Gastrocnemius medialis (tissue), 4 donors: ENCODE data around the gene SLC30A2. TPM values are rescaled to one million over a fixed set of nuclear protein-coding genes. Genes with fewer than 3 reads are reported as not detected.

ENCODE experiments used
- ATAC-seq, 2 donors: fragments of 150-250 bp; one replicate each; pipeline ENCODE4 v1.9.1; 2016
- DNase-seq, 2 donors: peaks; one replicate each; pipeline ENCODE4 v3.0.0-alpha.2; 2019
- H3K27ac ChIP-seq, 4 donors: fragments of 200-600 bp; sonication (generic); 1 replicate in 1 of 4; 2 replicates in 3 of 4; pipeline ENCODE4 v1.5.1; 2016 to 2018; ENCODE audit warnings: mild to moderate bottlenecking in 2 of 4, moderate library complexity in 1 of 4
- H3K27me3 ChIP-seq, 3 donors: fragments of 200-600 bp; sonication (generic) in 2 of 3; 1 replicate in 1 of 3; 2 replicates in 2 of 3; pipeline versions ENCODE4 v1.5.1 to v1.6.0; 2016 to 2019; ENCODE audit warnings: mild to moderate bottlenecking in 1 of 3, moderate library complexity in 1 of 3
- H3K36me3 ChIP-seq, 2 donors: fragments of 200-600 bp; sonication (generic) in 1 of 2; one replicate each; pipeline ENCODE4 v1.5.1; 2017 to 2018
- H3K4me1 ChIP-seq, 2 donors: fragments of 200-600 bp; sonication (generic) in 1 of 2; one replicate each; pipeline ENCODE4 v1.5.1; 2016 to 2017; ENCODE audit warnings: mild to moderate bottlenecking in 2 of 2
- H3K4me3 ChIP-seq, 4 donors: fragments of 200-600 bp; sonication (generic) in 3 of 4; 1 replicate in 1 of 4; 2 replicates in 3 of 4; pipeline ENCODE4 v1.5.1; 2016 to 2019; ENCODE audit warnings: mild to moderate bottlenecking in 2 of 4
- H3K9me3 ChIP-seq, 3 donors: fragments of 200-600 bp; sonication (generic) in 2 of 3; 1 replicate in 1 of 3; 2 replicates in 2 of 3; pipeline ENCODE4 v1.5.1; 2016 to 2019
- POLR2A ChIP-seq, 2 donors: fragments of 450-650 bp; IDR thresholded peaks; one replicate each; pipeline ENCODE4 v1.6.1; 2017; ENCODE audit warnings: antibody characterized with exemption in 2 of 2, mild to moderate bottlenecking in 2 of 2, moderate library complexity in 2 of 2
- in situ Hi-C, 4 donors: fragments of 200-750 bp; cut with MboI; loops; one replicate each; pipeline versions ENCODE4 v1.15.0 to v1.8.0; 2017; ENCODE audit warnings: low sequenced_read_pairs in 4 of 4
- intact Hi-C: fragments of 100-400 bp; cut with DNase I; formaldehyde crosslinking; loops from one replicate; pipeline ENCODE4 v1.15.1; 2023; ENCODE audit warnings: low total_unique reads
- total RNA-seq, 4 donors: library from RNA; depleted of rRNA; stranded (reverse); fragments of >200 nt; gene quantifications; one replicate each; pipeline versions ENCODE4 v1.1.0 to v1.2.3, GENCODE V29; 2016
- TF ChIP-seq, protein P1 (sequence below), 5 experiments: fragments of 450-650 bp in 3 of 5; fragments of 200-600 bp in 2 of 5; sonication (generic) in 2 of 5; IDR thresholded peaks in 4 of 5; conservative IDR thresholded peaks in 1 of 5; 1 replicate in 4 of 5; 2 replicates in 1 of 5; pipeline ENCODE4 v1.5.1; 2016 to 2019; ENCODE audit warnings: antibody characterized with exemption in 5 of 5, mild to moderate bottlenecking in 3 of 5, moderate library complexity in 3 of 5

Gene SLC30A2
- total RNA-seq, 4 donors from 2014 or later: 1.2 to 5.2 (median 3.1) TPM

DNA sequence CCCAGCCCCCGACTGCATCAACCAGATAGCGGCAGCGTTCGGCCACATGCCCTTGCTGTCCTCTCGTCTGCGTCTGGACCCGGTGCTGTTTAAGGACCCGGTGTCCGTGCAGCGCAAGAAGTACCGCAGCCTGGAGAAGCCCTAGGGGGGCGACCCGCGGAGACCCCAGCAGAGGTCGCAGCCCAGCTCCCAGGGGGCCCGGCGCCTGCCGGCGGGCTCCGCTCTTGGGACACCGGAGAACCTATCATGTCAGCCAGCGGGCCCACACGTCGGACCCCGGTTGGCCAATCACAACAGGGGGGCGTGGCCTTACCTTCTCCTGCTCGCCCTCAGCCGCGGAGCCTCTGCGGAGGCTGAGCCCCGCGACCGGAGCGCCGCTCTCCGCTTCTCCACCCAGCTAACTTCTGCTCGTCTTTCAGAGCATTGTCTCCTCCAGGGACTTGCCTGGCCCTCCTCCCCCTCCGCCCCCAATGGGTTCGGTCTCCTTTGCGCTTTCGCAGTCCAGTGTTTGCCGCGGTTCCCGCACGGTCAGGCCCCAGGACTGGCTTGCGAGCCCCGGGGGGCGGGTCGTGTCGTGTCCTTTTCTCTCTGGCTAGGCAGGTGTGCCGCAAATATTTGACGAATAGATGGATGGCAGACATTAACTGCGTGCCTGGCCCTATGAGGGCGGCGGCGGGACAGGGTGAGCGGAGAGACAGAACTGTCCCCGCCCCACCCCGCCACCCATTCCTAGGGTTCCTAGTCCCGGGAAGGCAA is 10.5 kb downstream of the SLC30A2 start:
- in situ Hi-C loops (loop anchor here in 2 of 4 donors (10.0 to 25.0 kb wide), 2 partner anchors 109 to 127 kb away; partner anchors contain the start of genes C1orf232 (in 1 of the 2), FAM110D (in 1 of the 2), ZNF593 (in 1 of the 2) and ZNF593OS (in 1 of the 2)), intact Hi-C loops (loop anchor here (5.0 kb wide), 3 partner anchors 77 to 197 kb away; partner anchors contain the start of genes CEP85 and PDIK1L)
- peak; percentile 95 to 97 for DNase-seq
- Histone ChIP-seq H3K27ac (peak overlapping the region; percentile 91 to 99 (median 98)), H3K36me3 (no peaks in the 10 kb centered on the region), H3K4me1 (peaks cover 33% of the 10 kb centered on the region in 2 donors), H3K27me3 (no peaks in the 10 kb centered on the region), H3K9me3 (no peaks in the 10 kb centered on the region), H3K4me3 (peak overlapping the region; percentile 77 to 91 (median 86))
- TF ChIP-seq, protein P1, sequence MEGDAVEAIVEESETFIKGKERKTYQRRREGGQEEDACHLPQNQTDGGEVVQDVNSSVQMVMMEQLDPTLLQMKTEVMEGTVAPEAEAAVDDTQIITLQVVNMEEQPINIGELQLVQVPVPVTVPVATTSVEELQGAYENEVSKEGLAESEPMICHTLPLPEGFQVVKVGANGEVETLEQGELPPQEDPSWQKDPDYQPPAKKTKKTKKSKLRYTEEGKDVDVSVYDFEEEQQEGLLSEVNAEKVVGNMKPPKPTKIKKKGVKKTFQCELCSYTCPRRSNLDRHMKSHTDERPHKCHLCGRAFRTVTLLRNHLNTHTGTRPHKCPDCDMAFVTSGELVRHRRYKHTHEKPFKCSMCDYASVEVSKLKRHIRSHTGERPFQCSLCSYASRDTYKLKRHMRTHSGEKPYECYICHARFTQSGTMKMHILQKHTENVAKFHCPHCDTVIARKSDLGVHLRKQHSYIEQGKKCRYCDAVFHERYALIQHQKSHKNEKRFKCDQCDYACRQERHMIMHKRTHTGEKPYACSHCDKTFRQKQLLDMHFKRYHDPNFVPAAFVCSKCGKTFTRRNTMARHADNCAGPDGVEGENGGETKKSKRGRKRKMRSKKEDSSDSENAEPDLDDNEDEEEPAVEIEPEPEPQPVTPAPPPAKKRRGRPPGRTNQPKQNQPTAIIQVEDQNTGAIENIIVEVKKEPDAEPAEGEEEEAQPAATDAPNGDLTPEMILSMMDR (IDR thresholded peaks at IDR 0.05 in 4 of 5, conservative IDR thresholded peaks at IDR 0.05 in 1 of 5): peak in 2 of 5 experiments; percentile 8 to 32
- TF ChIP-seq POLR2A (IDR thresholded peaks at IDR 0.05): peak; percentile 99
- ATAC-seq: peak; percentile 48 to 58

DNA sequence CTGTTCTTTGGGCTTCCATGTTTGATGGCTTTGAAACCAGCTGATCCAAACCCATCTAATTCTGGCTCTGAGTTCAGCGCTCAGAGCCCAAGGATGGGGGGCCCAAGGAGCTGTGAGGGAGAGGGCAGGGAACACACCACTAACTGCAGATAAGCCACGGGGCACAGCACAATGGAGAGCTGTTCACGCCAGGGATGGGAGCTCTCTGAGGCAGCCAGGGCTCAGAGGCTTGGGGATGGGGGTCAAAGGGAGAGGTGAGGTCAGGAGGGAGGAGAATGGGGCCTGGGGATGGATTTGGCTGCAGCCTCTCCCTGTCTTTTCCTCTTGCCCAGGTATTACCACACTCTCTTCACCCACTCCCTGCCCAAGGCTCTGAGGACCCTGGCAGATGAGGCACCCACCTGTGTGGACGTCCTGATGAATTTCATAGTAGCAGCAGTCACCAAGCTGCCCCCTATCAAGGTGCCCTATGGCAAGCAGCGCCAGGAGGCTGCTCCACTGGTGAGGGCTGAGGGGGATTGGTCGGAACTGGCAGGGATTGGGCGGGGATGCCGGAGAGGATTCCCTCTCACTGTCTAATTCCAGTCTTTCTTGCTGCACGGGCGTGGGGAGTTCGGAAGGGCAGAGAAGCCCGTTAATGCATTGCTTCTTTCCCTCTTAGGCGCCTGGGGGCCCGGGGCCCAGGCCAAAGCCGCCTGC is 11.3 kb downstream of the SLC30A2 start:
- Histone ChIP-seq H3K36me3 (no peaks in the 10 kb centered on the region), H3K4me1 (peaks cover 33% of the 10 kb centered on the region in 2 donors), H3K4me3 (peak overlapping the region; percentile 77 to 91 (median 86)), H3K9me3 (no peaks in the 10 kb centered on the region), H3K27me3 (no peaks in the 10 kb centered on the region), H3K27ac (peak overlapping the region; percentile 91 to 99 (median 98))
- in situ Hi-C loops (loop anchor here in 2 of 4 donors (10.0 to 25.0 kb wide), 2 partner anchors 110 to 128 kb away; partner anchors contain the start of genes C1orf232 (in 1 of the 2), FAM110D (in 1 of the 2), ZNF593 (in 1 of the 2) and ZNF593OS (in 1 of the 2)), intact Hi-C loops (loop anchor here (5.0 kb wide), 3 partner anchors 78 to 198 kb away; partner anchors contain the start of genes CEP85 and PDIK1L)
- no peak for TF ChIP-seq POLR2A (IDR thresholded peaks at IDR 0.05)
- TF ChIP-seq, protein P1 (IDR thresholded peaks at IDR 0.05 in 4 of 5, conservative IDR thresholded peaks at IDR 0.05 in 1 of 5): no peak
- DNase-seq: no peak
- no peak for ATAC-seq

DNA sequence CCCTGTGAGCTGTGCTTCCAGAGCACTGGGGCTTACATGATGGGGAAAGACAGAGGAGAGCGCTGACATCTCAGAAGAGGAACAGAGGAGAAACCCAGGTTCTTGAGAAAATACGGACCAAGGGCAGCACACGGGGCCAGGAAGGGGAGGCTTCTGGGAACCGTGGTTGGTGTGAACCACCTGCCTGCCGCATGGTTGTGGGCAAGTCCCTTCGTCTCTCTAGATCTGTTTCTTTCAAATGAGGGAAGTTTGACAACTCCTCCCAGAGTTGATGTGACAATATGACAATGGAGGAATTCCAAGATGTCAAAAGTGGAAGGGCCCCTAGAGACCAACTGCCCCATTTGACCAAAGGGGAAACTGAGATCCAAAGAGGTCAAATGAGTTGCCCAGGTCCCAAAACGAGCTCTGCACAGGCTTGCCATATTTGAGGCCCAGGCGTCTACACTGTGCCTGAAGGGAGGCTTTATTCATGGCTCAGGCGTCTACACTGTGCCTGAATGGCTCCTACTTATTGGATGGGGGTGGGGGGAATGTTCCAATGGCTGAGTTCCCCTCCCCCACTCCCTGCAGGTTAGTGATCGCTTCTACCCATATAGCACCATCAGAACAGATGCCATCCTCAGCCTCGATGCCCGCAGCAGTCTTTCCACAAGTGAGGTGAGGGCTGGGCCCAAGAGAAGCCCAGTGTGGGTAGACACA is 13.1 kb downstream of the SLC30A2 start:
- intact Hi-C loops (no loop called here), in situ Hi-C loops (loop anchor here in 2 of 4 donors (10.0 to 25.0 kb wide), 2 partner anchors 112 to 129 kb away; partner anchors contain the start of genes C1orf232 (in 1 of the 2), FAM110D (in 1 of the 2), ZNF593 (in 1 of the 2) and ZNF593OS (in 1 of the 2))
- no peaks in the 10 kb centered on the region for H3K36me3 ChIP-seq
- no peaks in the 10 kb centered on the region for H3K27me3 ChIP-seq
- DNase-seq (no peak), ATAC-seq (no peak)
- H3K27ac ChIP-seq: peak overlapping the region in 1 of 4 donors; percentile 97
- H3K4me1 ChIP-seq: peaks cover 21% of the 10 kb centered on the region in 2 donors
- no peaks in the 10 kb centered on the region for H3K9me3 ChIP-seq
- no peak for TF ChIP-seq POLR2A (IDR thresholded peaks at IDR 0.05)
- TF ChIP-seq, protein P1 (IDR thresholded peaks at IDR 0.05 in 4 of 5, conservative IDR thresholded peaks at IDR 0.05 in 1 of 5): no peak
- H3K4me3 ChIP-seq: no peak overlapping the region

DNA sequence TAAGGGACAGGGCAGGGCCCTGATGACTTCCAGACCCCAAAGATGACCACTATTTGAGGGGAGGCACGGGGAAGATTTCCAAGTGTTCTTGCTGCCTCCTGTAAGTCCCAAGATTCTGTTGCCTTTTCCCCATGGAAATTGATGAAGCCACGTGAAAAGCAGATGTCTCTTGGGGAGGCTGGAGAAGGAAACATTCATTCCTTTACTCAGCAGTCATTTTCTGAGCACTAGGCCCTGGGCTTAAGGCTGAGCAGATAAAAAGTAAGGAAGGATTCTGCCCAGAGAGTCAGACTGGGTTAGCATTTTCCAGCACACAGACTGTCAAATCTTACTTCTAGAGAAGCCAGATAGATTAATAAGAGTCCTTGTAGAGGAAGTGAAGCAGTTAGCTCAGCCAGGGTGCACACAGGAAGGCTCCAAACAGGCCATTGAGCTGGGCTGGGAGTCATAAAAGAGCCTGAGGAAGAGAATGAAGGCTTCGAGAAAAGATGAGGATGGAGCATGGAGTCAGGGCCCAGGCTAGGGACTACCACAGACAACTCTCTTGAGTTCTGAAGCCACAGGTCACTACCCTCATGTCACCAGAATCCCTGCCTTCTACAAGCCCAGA is 14.2 kb downstream of the SLC30A2 start:
- H3K9me3 ChIP-seq: no peaks in the 10 kb centered on the region
- no peaks in the 10 kb centered on the region for H3K36me3 ChIP-seq
- H3K27me3 ChIP-seq: no peaks in the 10 kb centered on the region
- H3K27ac ChIP-seq: no peak overlapping the region
- TF ChIP-seq POLR2A (IDR thresholded peaks at IDR 0.05): no peak
- TF ChIP-seq, protein P1 (IDR thresholded peaks at IDR 0.05 in 4 of 5, conservative IDR thresholded peaks at IDR 0.05 in 1 of 5): no peak
- H3K4me3 ChIP-seq: no peak overlapping the region
- peaks cover 10% of the 10 kb centered on the region in 2 donors for H3K4me1 ChIP-seq
- intact Hi-C loops: no loop called here
- ATAC-seq (no peak), DNase-seq (no peak)
- in situ Hi-C loops: loop anchor here in 2 of 4 donors (10.0 to 25.0 kb wide), 2 partner anchors 113 to 131 kb away; partner anchors contain the start of genes C1orf232 (in 1 of the 2), FAM110D (in 1 of the 2), ZNF593 (in 1 of the 2) and ZNF593OS (in 1 of the 2)
